Activated gamma-delta T cell (primary cell): ENCODE data around the gene MAMDC2.
"Not testable (repeated sequence)": the region's sequence is repeated elsewhere in the genome, so short reads cannot be mapped to it uniquely, and the experiment has no call there.

ENCODE experiments used
- DNase-seq: peaks from one replicate; lab custom pipeline; 2025; lab: John Stamatoyannopoulos, UW

Gene MAMDC2

GRCh38 chr9:70038171-70038621 lies 5.5 kb upstream of the MAMDC2 start:
- DNase-seq, result not testable (repeated sequence)

DNA sequence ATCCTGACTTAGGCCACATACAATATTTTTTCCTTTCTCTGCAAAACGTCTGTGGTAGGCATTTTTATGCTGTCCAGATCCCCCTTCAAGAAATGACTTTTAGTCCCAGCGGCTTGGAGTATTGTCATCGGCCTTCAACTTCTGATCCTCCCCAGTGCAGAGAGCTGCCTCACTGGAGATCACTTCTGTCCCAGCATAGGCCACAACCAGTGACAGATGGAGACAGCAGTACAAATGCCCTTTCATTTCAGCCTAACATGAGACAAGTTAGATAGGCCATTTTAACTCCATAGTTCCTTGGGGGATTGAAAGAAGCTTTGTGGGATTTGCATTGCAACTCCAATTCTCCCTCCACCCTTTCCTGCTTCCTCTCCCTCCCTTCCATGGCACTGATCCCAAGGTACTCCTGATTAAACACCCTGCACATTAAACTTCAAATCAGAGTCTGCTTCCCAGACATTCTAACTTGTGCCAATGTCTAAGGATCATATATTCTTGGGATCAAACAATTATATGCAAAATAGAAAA lies 3.2 kb upstream of the MAMDC2 start:
- no peak for DNase-seq

- no peak for DNase-seq
Observed at GRCh38 chr9:70042461-70043215, 1.0 kb upstream of the MAMDC2 start.

DNA sequence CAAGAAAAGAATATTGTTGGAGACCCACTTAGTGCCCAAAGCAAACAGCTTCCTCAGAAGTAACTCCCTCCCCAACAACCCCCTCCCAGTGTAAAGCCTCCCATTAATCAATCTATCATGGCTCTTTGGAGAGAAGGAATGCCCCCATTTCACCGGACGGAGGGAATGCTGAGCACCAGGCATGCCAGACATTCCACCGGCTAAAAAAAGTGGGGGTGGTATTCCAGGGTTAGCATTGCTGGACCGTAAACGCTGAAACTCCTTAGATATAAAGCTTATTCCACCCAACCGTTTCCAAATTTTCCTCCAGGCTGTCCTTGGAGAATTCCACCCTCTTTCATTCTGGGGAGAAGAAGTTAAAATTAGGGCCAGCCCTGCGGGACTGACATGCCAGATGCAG lies 363 bp upstream of the MAMDC2 start:
- no peak for DNase-seq

DNA sequence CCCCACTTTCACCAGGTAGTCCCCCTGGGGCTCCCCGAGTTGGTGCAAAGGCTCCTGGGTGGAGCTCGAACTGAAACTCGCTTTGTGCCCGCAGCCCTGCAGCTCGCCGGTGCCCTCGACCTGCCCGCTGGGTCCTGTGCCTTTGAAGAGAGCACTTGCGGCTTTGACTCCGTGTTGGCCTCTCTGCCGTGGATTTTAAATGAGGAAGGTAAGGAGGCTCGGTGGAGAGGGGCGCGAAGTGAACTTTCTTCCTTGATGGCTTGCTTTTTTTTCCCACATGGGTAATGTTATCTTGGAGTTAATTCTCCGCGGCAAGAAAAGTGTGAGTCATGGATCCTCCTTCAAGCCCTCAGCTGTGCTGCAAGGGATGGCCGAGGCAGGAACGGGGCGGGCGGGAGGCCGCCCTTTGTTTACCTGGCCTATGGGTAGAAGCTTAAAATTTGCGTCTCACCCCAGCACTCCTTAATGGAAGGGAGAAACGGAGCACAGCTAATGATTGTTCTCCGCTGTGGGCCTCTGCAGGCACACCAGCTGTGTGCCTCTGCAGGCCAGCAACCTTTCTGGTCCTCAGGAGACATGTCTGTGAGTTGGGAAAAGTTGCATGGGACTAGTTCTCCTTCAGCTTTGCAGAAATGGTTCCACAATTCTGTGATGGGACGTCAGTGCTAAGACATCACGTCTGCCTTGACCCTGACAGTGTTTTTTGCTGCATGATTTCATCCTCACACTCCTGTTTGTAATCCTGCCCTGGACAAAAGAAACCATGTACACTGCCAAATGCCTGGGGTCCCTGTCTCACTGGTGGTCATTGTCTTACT lies 1.1 kb downstream of the MAMDC2 start:
- DNase-seq, result no peak

- DNase-seq, result no peak
Observed at GRCh38 chr9:70045452-70045851, 1.8 kb downstream of the MAMDC2 start.

- no peak for DNase-seq
Observed at GRCh38 chr9:70046274-70047070, 2.8 kb downstream of the MAMDC2 start.

- no peak for DNase-seq
Observed at GRCh38 chr9:70049236-70049635, 5.6 kb downstream of the MAMDC2 start.

DNA sequence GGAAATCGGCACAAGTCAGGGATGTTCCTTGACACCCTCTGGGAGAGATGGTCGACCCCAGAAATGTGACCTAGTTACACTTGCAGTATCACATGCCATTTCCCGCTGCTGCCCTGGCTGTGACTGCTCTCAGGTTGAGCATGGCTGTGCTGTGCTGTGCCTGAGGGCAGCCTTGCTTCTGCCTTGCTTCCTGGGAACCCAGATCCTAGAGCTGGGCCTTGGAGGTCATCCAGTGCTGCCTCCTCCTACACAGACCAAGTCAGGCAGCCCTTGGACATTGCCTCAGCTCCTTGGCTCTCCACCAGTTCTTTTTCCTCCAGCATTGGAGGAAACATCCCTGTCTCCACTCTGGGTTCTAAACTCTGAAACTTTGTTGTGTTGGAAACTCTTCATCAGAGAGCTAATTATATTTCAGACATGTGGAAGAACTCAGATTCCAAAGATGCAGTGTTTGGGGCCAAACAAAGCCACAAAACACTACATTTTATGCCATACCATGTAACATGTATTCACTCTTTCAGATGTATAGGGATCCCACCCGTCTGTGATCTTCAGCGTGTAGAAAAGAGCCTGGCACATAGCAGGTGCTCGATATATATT lies 6.1 kb downstream of the MAMDC2 start:
- DNase-seq, result no peak

DNA sequence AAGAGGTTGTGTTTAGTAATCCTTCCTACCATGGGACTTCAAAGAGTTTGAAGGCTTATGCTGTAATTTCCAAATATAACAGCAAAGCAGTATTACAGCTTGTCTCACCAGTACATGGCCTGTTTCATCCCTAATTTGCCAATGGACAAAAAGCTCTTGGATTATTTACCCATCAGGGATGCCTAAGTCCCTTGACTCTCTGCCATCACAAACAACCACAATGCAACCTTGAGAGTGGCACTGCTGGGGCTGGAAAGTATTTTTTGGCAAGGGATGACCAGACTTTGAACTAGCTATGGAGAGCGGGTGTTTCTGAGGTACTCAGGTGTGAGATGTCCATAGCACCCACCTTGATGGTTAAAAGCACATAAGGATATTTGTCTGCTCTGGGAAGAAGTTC lies 9.1 kb downstream of the MAMDC2 start:
- DNase-seq, result no peak

DNA sequence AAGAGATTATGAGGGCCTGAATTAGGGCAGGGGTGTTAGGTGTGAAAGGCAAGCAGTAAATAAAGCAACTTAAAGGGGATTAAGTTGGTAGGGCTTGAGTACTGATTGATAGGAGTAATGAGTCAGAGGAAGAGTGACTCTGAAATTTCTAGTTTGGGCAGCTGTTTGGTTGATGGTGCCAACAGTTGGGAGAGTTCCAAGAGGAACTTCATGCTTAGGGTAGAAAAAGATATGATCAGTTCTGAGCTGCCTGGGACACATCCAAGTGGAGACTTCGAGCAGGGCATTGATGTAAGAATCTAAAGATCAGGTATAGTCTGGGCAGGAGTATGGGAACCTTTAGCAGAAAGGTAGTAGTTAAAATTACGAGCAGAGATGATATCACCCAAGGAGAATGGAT lies 10.2 kb downstream of the MAMDC2 start:
- DNase-seq, result no peak

GRCh38 chr9:70054521-70054920 lies 10.9 kb downstream of the MAMDC2 start:
- no peak for DNase-seq

DNA sequence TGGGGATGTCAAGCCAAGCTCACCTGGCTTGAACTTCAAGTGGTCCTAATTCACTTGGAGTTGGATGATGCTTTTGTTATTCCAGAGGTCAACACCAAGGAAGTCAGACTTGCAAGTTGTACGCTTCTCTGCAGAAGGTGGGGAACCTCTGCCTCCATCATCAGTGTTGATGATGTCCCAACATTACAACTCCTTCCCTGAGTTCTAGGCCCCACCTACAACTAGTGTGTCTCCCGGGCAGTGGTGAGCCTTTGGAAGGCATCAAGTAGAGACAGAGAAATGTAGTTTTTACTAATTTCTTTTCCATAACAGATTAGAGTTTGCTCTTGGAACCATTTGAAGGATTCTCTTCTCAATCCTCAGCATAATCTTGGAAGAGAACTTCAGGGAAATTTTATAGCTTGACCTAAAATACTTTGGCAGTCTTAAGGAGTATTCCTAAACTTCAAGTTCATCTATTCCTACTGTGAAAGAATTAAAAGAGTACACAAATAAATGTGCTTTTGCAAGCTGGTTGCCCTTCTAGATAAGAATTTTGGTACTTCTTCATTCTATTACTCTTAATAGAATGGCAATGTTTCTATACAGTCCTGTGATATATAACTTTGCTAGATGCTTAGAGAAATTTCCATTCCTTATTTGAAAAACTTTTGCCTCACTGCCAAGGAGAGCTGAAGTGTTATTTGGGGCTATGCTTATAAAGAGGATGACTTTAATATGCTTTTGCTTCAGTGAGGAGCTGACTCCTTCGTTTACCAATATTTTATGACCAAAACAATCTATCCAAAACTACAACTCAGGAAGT lies 12.0 kb downstream of the MAMDC2 start:
- DNase-seq, result no peak

DNA sequence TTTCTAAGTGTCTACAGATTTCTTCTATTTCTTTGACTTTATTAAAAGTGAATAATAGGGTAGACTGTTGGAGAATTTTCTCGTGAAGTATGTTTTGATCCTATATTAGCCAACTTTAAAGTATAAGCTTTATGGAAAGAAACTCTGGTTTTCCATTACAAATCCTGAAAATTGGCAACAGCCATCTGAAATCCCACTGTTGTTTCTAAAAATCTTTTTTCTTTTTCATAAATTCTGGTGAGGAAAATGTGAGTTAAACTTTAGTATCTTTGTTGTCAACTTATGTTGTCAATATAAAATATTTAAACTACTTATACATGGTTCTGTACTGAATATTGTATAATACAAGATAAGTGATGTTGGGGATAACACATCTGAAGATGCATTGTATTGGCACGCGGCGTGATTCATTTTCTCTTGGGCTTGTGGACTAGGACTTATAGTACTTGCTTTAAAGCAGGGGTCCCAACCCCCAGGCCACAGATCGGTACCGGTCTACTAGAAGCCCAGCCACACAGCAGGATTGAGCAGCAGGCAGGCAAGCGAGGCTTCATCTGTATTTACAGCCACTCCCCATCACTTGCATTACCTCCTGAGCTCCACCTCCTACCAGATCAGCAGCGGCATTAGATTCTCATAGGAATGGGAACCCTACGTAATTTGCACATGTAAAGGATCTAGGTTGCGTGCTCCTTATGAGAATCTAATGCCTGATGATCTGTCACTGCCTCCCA lies 12.7 kb downstream of the MAMDC2 start:
- no peak for DNase-seq

DNA sequence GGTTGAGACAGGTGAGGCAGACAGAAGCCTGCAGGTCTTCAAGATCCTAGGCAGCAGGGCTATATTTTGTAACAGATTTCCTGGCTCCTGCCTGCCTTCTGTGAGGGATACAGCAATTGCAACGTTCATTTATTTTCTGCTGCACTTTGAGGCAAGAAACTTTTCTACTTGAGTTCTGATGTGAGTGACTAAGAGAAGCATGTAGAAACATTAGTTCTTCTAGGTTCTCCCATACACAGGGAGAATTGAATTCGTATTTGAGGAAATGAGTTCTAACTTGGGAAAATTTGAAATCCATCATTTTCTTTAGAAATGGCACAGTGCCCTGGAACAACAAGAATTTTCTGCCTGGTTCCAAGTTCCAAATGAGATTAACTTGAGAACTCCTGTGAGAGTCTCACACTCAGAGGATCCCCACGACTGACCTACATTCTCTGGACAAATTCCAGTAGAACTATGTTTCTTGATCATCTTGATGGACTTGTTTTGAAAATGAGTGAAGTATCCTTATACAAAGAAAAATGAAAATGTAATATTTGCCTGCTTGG lies 15.0 kb downstream of the MAMDC2 start:
- DNase-seq, result no peak

- DNase-seq, result no peak
Observed at GRCh38 chr9:70060148-70060882, 16.7 kb downstream of the MAMDC2 start.

DNA sequence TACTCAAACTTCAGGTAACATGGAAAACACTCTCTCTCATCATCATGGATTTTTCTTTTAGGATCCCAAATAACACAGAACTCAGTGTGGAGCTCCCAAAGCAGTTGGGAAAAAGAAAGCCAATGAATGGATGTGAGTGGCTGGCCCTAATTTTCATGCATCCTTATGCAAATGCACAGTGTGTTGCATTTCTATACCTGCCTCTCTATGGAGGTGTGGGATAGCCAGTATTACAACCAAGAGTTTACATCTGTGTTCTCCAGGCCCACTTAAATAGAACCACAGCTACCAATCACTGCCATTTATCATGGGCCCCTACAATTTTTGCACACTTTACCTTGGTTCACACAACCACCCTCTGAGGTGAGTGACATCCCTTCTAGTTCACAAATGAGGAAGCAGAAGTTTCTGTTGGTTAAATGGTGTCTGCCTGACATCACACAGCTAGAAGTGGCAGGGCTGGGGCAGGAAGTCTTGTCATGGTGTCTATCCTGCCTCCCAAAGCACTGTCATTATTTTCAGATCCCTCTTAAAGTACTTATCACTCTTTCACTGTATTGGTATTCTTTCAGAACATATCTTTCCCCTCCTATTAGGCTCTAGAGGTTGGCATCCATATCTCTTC lies 17.3 kb downstream of the MAMDC2 start:
- DNase-seq, result no peak

GRCh38 chr9:70061776-70062175 lies 18.1 kb downstream of the MAMDC2 start:
- no peak for DNase-seq

DNA sequence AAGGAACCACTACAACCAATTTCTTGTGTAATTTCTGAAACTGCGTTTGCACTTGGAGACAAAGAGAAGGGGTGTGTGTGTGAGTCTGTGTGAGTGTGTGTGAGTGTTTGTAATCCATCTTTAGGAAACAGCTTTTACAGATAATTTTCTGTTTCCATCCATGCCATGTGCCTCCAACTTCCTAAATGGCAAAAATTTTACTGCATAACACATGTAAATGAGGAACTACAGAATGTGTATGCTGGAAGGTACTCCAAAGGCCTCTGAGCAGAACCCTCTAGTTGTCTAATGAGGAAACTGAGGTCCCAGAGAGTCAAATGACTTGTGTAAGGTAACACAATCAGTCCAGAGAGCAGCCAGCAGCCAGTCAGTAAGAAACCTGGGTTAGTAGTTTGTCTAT lies 20.8 kb downstream of the MAMDC2 start:
- DNase-seq, result no peak
